ENCODE results near the gene PKHD1.
"Not testable (repeated sequence)": the region's sequence is repeated elsewhere in the genome, so short reads cannot be mapped to it uniquely, and the experiment has no call there.

Gene PKHD1

GRCh38 chr6:51983564-51983963, 103.8 kb downstream of the PKHD1 start:
- DNase-seq: no peak

DNA sequence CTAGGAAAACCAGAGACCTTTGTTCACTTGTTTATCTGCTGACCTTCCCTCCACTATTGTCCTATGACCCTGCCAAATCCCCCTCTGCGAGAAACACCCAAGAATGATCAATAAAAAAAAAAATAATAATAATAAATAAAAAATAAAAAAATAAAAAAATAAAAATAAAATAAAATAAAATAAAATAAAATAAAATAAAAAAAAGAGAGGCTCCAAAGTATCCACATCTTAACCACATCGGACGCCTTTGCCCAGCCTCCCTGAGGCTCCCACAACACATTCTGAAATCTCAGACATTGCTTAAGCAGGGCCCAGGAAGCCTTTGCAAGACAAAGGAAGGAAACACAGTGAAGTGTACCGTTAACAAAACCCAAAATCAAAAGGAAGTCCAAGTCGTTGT, 104.7 kb downstream of the PKHD1 start:
- DNase-seq: not testable (repeated sequence)

DNA sequence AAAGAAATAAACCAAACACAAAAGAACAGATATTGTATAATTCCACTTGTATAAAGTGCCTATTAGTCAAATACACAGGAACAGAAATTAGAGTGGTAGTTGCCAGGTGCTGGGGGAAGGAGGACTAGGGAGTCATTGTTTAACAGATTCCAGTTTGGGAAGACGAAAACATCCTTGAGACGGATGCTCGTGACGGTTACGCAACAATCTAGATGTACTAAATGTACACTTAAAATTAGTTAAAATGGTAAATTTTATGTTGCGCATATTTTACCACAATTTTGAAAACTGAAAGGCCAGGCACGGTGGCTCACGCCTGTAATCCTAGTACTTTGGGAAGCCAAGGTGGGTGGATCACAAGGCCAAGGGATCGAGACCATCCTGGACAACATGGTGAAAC, 111.0 kb downstream of the PKHD1 start:
- no peak for DNase-seq

- DNase-seq: no peak
Measured at GRCh38 chr6:51972659-51973058, 114.8 kb downstream of the PKHD1 start.

- no peak for DNase-seq
Measured at GRCh38 chr6:51968265-51968664, 119.1 kb downstream of the PKHD1 start.

DNA sequence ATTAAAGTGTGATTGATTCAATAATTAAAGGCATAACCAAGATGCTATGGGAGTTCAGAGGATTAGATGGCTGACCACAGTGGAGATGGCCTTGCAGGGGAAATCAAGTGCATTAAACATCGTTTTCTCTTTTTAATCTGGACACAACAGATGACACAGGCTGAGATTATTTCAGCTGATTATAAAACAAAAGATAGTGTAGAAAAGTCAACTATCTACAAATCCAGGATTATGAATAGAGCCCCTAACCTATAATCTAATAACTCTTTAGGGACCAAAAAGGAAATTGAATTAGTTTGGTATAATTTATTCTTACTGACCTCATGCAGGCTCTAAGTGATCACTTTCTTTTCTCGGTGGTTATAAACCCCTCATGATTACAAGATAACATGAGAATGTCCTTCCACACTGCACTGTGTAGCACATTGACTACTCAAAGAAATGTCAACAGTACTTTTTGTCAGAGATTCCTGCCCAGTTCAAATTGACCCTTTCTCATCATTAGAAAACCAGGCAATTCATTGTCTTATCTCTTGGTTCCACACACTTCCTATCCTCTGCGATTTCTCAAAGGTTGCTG, 122.1 kb downstream of the PKHD1 start:
- DNase-seq: no peak

DNA sequence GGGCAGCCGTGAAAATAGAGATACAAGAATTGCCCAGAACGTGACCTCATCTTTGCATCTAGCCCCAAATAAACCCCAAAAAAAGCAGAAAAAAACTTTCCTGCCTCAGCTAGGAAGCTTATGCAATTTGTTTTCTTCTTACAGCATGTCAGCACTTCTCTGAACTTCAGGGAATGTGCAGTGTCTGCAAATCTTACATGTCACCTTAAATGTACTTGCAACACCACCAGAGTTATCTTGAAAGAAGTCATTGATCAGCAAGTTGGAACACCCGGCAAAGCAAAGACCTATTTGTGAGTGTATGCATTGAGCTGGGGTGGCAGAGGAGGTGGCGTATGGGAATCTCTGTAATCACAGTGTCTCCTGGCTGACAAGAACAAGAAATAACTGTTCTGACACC, 123.4 kb downstream of the PKHD1 start:
- no peak for DNase-seq

- DNase-seq: no peak
Measured at GRCh38 chr6:51962354-51962753, 125.1 kb downstream of the PKHD1 start.

DNA sequence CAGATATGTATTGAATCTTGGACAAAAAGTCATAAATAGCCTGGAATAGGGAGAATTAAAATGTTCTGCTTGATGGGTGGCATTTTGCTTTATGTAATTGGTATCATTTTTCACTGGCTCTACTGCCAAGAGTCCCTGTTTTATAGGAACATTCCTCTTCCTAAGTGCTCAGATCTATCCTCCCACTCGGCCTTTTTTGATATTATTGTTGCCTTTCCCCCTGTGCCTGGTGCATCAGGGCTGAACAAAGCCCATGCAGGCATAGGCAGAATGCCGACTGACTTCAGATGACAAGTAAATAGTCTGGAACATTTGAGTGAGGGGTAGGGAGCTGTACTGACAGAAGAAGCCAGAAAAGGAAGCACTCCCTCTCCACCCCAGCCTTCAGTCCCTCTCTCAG, 127.0 kb downstream of the PKHD1 start:
- no peak for DNase-seq

DNA sequence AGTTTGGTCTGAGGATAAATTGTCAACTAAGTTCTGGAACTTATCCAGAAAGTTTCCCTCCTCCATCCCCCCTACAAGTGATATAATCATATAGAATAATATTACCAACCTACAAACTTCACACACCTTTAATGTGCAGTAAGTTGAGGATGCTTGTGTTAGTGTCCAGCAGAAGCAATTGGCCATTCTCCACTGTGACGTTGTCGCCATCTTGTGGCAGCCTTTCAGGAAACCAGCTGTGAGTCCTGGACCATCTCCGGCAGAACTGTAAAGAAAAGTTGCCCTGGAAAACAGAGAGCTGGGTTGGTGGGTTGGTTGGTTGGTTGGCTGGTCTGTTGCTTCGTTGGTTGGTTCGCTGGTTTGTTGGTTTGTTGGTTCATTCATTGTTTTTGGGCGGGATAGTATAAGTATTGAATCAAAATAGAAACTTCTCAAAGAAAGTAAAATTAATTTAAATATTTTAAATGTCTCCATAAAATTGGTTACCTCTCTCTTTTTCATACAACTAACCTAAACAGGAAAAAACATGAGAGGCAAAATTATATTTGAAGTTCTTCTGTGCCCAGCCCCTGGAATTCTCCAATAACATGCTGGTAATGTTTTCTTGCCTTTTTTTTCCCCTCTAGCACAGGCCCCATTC, 127.5 kb downstream of the PKHD1 start:
- DNase-seq: peak; percentile 22

- no peak for DNase-seq
Measured at GRCh38 chr6:51954681-51955080, 132.7 kb downstream of the PKHD1 start.

GRCh38 chr6:51953246-51953645, 134.2 kb downstream of the PKHD1 start:
- no peak for DNase-seq

DNA sequence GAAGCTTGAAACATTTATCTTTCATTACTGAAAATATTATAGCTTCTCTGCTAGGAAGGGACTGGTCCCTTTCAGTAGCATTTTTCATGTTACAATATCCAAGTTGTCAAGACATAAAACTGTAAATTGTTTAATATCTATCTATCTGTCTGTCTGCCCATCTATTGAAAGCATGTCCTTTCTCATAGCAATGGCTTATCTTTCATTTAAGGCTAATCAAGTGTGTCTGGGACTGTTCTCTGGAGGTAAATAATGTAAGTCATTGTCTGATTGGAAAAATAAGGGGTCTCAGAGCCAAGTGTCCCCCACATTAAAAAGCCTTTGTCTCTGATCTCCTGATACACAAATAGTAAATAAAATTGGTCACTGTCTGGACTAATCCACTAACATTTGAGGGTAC, 135.5 kb downstream of the PKHD1 start:
- DNase-seq: no peak

DNA sequence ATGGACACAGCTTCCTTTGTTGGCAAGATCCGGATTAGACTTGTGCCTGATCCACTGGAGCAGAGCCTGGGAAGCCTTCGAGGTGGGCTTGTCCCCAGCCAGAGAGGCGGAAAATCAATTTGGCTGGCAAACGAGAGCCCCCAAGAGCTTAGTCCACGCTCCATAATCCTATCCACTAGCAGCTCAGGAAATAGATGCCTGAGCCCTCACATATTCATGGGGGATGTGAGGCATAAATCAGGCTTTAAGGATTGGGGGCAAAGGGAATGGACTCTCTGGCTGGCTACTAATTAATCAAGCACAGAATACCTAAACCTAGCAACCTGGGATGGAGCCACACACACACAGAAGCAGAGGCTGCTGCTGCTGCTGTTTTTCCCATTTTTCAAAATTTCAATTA, 137.9 kb downstream of the PKHD1 start:
- no peak for DNase-seq

GRCh38 chr6:51939695-51940094, 147.7 kb downstream of the PKHD1 start:
- not testable (repeated sequence) for DNase-seq

DNA sequence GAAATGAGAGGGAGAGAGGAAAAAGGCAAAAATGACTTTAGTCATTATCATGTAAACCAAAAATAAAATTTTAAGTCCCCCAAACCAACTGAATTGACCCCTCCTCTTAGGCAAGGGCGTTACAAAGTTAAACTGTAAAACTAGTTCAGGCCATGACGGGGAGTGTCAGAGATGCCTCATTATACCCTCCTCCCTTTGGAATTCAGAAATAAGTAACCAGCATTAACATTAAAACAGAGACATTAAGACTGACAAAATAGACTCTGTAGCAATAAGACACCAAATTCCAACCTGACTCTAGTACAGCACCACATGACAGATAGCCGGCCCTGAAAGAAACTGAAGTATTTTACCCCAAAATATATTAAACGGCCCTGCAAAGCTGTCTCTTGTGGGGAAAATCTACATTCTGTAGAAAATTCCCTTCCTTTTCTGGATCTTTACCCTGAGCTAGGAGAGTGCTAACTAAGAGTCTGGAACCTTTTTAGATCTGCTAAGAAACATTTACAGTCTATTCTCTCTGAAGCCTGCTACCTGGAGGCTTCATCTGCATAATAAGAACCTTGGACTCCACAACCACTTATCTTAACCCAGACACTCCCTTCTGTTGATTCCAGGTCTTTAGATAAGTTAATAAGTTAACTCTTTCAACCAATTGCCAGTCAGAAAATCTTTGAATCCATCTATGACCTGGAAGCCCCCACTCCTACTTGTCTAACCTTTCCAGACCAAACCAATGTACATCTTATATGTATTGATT, 150.7 kb downstream of the PKHD1 start:
- DNase-seq: no peak

GRCh38 chr6:51934098-51934497, 153.3 kb downstream of the PKHD1 start:
- DNase-seq: no peak

GRCh38 chr6:51932956-51933355, 154.5 kb downstream of the PKHD1 start:
- DNase-seq: no peak

DNA sequence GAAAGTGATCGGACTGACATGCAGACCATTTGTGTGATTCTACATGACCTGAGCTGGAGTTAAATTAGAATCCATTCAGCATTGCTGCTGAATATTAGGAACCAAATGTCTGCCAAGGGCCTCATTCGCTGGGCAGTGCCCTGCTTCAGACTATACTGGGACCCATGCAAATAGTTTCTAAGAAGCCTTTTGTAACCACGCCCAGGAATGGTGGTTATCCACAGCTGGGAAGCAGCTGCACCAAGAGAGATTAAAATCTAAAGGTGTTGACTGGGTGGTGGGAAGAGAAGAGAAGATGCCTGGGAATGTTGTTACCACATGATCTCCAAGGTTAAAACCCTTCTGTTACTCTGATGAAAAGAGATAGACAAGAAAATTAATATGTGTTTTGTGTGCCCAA, 156.8 kb downstream of the PKHD1 start:
- no peak for DNase-seq

- DNase-seq: no peak
Measured at GRCh38 chr6:51929934-51930574, 157.4 kb downstream of the PKHD1 start.

- DNase-seq: no peak
Measured at GRCh38 chr6:51928320-51928719, 159.1 kb downstream of the PKHD1 start.

GRCh38 chr6:51927450-51927849, 160.0 kb downstream of the PKHD1 start:
- DNase-seq: no peak

- no peak for DNase-seq
Measured at GRCh38 chr6:51926125-51926524, 161.3 kb downstream of the PKHD1 start.

DNA sequence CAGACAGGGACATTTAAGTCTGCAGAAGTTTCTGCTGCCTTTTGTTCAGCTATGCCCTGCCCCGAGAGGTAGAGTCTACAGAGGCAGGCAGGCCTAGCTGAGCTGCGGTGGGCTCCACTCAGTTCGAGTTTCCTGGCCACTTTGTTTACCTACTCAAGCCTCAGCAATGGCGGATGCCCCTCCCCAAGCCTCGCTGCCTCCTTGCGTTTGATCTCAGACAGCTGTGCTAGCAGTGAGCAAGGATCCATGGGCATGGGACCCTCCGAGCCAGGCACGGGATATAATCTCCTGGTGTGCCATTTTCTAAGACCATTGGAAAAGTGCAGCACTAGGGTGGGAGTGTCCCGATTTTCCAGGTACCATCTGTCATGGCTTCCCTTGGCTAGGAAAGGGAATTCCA, 164.9 kb downstream of the PKHD1 start:
- DNase-seq: not testable (repeated sequence)

All from NK-92 treated with Interleukin-12 subunit alpha and Interleukin-12 subunit beta, amount 100 ng/mL, for 24 hours (cell line).